ENCODE results near the gene MKNK1.

Gene MKNK1

GRCh38 chr1:46596036-46596435, 8.0 kb downstream of the MKNK1 start:
- no peak for DNase-seq (ENCODE audit: low read depth, low spot score)

DNA sequence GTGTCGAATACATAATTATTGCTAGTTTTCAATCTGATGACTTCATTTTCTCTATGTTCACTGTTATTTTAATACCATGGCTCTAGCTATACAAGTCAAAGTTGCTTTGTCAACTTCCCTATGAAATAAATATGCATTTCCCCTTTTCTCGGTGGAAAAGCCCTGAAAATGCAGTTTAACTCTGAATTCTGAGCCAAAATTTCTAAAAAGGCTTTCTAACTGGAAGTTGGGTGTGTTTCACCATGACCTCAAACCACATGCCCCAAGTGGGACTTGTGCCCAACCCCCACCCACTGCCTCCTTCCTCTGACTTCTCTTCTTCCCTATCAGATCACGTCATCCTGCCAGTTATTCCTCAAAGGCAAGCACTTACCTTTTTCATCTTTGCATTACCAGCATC, 8.9 kb downstream of the MKNK1 start:
- DNase-seq (ENCODE audit: low read depth, low spot score): no peak

- DNase-seq (ENCODE audit: low read depth, low spot score): no peak
Measured at GRCh38 chr1:46594063-46594462, 10.0 kb downstream of the MKNK1 start.

DNA sequence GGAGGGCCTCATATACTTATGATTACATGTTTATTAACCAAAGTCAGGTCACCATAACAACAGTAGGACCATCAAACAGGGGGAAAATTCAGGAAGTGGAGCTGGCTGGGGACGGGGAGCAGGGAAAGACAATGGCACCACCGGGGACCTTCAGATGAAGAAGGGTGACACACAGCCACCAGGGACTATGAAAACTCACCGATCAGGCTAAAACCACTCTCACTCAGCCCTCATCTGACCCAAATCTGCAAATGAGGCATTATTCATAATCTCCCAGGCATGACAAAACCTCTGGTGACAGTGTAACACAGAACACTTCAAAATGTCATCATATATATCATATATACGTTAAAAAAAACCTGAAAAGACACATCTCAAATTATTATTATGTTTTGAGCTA, 11.2 kb downstream of the MKNK1 start:
- no peak for DNase-seq (ENCODE audit: low read depth, low spot score)

DNA sequence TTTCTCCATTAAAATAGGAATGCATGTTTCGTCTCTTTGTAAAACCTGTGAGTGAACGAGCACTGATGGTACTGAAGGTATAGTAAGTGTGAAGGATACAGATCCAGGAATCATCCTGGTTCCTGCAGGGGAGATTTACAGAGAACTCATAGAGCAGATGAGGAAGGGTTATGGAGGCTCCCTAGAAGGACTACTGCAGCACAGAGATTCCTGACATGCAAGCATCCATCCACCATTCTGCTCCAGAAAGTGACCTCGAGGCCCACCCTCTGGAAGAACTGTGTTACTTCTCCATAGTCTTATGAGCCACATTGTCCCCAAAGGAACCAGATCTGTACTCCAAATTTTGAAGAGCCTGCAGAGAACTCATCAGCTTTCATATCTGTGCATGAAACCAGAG, 14.5 kb downstream of the MKNK1 start:
- no peak for DNase-seq (ENCODE audit: low read depth, low spot score)

DNA sequence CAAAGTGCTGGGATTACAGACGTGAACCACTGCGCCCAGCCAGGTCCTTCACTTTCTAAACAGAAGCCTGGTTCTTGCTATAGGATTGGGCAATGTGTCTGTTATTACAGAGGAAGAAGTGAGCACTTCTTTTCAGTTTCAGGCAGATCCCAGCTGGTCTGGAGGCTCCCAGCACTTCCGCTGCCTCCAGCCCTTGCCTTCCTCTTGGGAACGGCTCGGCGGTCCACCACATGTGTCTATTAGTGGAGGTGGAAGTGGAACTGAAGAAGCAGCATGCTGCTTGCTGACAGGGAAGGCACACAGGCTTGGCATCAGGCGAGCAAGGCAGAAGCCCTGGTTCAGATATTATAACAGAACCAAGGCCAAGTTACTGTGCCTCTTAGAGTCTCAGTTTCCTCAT, 17.0 kb downstream of the MKNK1 start:
- DNase-seq (ENCODE audit: low read depth, low spot score): no peak

- DNase-seq (ENCODE audit: low read depth, low spot score): no peak
Measured at GRCh38 chr1:46585312-46585938, 18.6 kb downstream of the MKNK1 start.

- no peak for DNase-seq (ENCODE audit: low read depth, low spot score)
Measured at GRCh38 chr1:46583494-46583893, 20.6 kb downstream of the MKNK1 start.

DNA sequence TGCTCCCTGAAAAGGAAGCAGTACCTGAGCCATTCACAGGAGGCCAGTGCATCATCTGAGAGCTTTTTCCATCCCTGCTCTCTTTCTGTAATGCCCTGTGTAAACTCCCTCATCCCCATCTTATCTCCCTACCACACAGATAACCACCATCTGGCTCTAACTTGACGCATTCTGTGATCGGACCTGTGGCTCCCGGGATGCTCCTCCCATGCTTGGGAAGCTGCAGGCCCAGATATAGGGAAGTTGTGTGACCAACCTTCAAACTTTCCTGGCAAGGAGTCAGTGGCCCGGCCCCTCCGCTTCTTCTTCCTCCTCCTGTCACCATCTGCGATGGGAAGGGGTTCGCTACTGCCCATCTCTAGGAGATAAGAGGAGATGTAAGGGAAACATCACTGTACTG, 21.1 kb downstream of the MKNK1 start:
- DNase-seq (ENCODE audit: low read depth, low spot score): no peak

- no peak for DNase-seq (ENCODE audit: low read depth, low spot score)
Measured at GRCh38 chr1:46581681-46582455, 22.2 kb downstream of the MKNK1 start.

GRCh38 chr1:46580140-46580903, 23.7 kb downstream of the MKNK1 start:
- no peak for DNase-seq (ENCODE audit: low read depth, low spot score)

DNA sequence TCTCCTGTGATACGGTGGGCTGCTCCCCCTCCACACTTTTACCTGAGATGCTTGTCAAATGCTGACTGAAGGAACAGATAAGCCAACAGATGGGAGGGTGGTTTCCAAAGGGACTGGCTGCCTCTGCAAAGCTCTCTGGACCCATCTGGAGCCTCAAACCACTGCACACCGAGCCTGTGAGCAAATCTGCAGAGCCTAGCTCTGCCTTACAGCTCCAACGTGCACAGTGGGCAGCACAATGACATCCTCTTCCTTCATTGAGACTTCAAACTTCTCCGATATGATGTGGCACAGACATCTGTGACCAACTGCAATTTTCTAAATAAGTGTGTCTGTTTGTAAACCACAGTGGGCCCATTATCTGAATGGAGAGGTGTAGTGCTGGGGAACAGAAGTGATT, 26.4 kb downstream of the MKNK1 start:
- DNase-seq (ENCODE audit: low read depth, low spot score): no peak

- no peak for DNase-seq (ENCODE audit: low read depth, low spot score)
Measured at GRCh38 chr1:46576596-46576995, 27.5 kb downstream of the MKNK1 start.

GRCh38 chr1:46575778-46576177, 28.3 kb downstream of the MKNK1 start:
- DNase-seq (ENCODE audit: low read depth, low spot score): no peak

GRCh38 chr1:46575300-46575699, 28.8 kb downstream of the MKNK1 start:
- no peak for DNase-seq (ENCODE audit: low read depth, low spot score)

GRCh38 chr1:46571691-46572225, 32.3 kb downstream of the MKNK1 start:
- no peak for DNase-seq (ENCODE audit: low read depth, low spot score)

GRCh38 chr1:46569884-46570725, 34.0 kb downstream of the MKNK1 start:
- DNase-seq (ENCODE audit: low read depth, low spot score): no peak

- no peak for DNase-seq (ENCODE audit: low read depth, low spot score)
Measured at GRCh38 chr1:46569116-46569515, 35.0 kb downstream of the MKNK1 start.

DNA sequence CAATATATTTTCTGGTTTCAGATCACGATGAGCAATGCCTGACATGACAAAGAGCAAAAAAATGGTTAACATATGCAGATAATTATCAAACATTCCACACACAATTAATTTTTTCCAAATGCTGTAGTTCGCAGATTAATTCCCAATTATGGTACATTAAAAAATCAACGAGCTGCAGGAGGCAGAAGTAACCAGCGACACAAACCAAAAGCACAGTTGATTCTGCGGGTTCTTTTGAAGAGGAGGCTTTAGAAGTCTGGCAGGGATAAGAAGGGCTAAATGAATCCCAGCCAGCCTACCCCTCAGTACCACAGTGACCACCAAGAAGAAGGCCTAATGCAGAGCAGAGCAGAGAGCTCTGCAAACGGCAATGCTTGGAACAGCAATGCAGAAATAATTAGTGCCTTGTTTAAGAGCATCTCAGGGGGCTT, 35.6 kb downstream of the MKNK1 start:
- no peak for DNase-seq (ENCODE audit: low read depth, low spot score)

- DNase-seq (ENCODE audit: low read depth, low spot score): no peak
Measured at GRCh38 chr1:46563341-46563740, 40.7 kb downstream of the MKNK1 start.

DNA sequence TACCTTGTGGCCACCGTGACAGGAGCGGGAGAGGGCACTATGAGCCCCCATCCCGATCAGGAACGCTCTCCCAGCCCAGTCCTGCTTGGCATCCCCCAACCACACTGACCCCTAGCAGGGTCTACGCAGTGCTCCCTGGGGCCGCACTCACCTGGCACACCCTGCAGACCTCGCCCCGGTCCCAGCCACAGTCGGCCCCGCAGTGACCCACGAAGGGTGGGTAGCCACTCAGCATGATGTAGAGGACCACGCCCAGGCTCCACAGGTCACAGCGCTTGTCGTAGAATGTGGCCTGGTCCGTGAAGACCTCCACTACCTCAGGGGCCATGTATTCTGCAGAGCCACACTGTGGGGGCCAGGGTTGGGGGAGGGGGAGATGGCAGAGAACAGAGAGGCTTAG, 41.6 kb downstream of the MKNK1 start:
- DNase-seq (ENCODE audit: low read depth, low spot score): no peak

GRCh38 chr1:46558966-46559365, 45.1 kb downstream of the MKNK1 start:
- no peak for DNase-seq (ENCODE audit: low read depth, low spot score)

All from astrocyte of the hippocampus (primary cell).